SK-N-SH (cell line): ENCODE measurements around the gene SLC25A26. TPM values are rescaled to one million over a fixed set of nuclear protein-coding genes. Genes with fewer than 3 reads are reported as not detected.

ENCODE experiments used
- CTCF ChIA-PET: fragments of 300-600, 350-600 bp; formaldehyde crosslinking; extraction: SDS; loops from one replicate; lab custom pipeline; 2021; lab: Yijun Ruan, JAX
- POLR2A ChIA-PET: fragments of 350-600 bp; sonication (Branson Sonifier 250); formaldehyde crosslinking; extraction: SDS; loops from one replicate; lab custom pipeline; 2020; ENCODE audit warnings: antibody characterized with exemption, inconsistent platforms; lab: Yijun Ruan, JAX
- DNase-seq: peaks from one replicate; pipeline ENCODE4 v3.0.0; 2012
- H2AFZ ChIP-seq: fragments of 200-600 bp; sonication (generic); 2 replicates; pipeline ENCODE4 v1.8.1; 2016; ENCODE audit warnings: antibody characterized with exemption, mild to moderate bottlenecking, low read depth
- H3F3A ChIP-seq: fragments of 200-600 bp; sonication (generic); replicated peaks from 2 replicates; pipeline ENCODE3; 2016; ENCODE audit warnings: antibody characterized with exemption, mild to moderate bottlenecking; ENCODE audit not compliant: insufficient read depth
- H3K27ac ChIP-seq, 2 experiments: fragments of 200-500 bp in 1 of 2; fragments of 200-600 bp in 1 of 2; sonication (Bioruptor generic) in 1 of 2; sonication (generic), shearing (Covaris generic) in 1 of 2; 2 replicates each; pipeline versions ENCODE4 v1.5.1 to v1.6.1; 2014 to 2016; ENCODE audit warnings: low read depth in 2 of 2, inconsistent platforms in 1 of 2, low read length in 1 of 2, mild to moderate bottlenecking in 1 of 2, mixed read lengths in 1 of 2
- H3K27me3 ChIP-seq: fragments of 200-600 bp; sonication (generic), shearing (Covaris generic); 2 replicates; pipeline ENCODE4 v1.6.1; 2016; ENCODE audit warnings: mixed run types; ENCODE audit not compliant: insufficient read depth
- H3K36me3 ChIP-seq, 2 experiments: fragments of 200-500 bp in 1 of 2; fragments of 200-600 bp in 1 of 2; sonication (Bioruptor generic) in 1 of 2; sonication (generic) in 1 of 2; replicated peaks in 1 of 2; 2 replicates each; pipeline versions ENCODE3 to v1.5.1; 2014 to 2016; ENCODE audit warnings: low read length in 1 of 2, mild to moderate bottlenecking in 1 of 2; ENCODE audit not compliant: insufficient read depth in 2 of 2, control insufficient read depth in 1 of 2
- H3K4me1 ChIP-seq, 2 experiments: fragments of 200-500 bp in 1 of 2; fragments of 200-600 bp in 1 of 2; sonication (Bioruptor generic) in 1 of 2; sonication (generic), shearing (Covaris generic) in 1 of 2; 2 replicates each; pipeline versions ENCODE4 v1.5.1 to v1.6.1; 2014 to 2016; ENCODE audit warnings: low read depth in 1 of 2, low read length in 1 of 2, mixed run types in 1 of 2; ENCODE audit not compliant: insufficient read depth in 2 of 2, control insufficient read depth in 1 of 2
- H3K4me2 ChIP-seq: fragments of 200-600 bp; sonication (generic), shearing (Covaris generic); 2 replicates; pipeline ENCODE4 v1.6.1; 2017; ENCODE audit warnings: mixed run types
- H3K4me3 ChIP-seq, 2 experiments: fragments of 200-500 bp in 1 of 2; fragments of 200-600 bp in 1 of 2; sonication (Bioruptor generic) in 1 of 2; sonication (generic), shearing (Covaris generic) in 1 of 2; 2 replicates each; pipeline versions ENCODE4 v1.5.1 to v1.8.1; 2014 to 2016; ENCODE audit warnings: low read depth in 2 of 2, inconsistent platforms in 1 of 2, low read length in 1 of 2, mild to moderate bottlenecking in 1 of 2, mixed read lengths in 1 of 2, moderate library complexity in 1 of 2
- H3K79me2 ChIP-seq: fragments of 200-600 bp; sonication (generic); 2 replicates; pipeline ENCODE4 v1.8.1; 2017; ENCODE audit warnings: mild to moderate bottlenecking; ENCODE audit not compliant: insufficient read depth
- H3K9ac ChIP-seq: fragments of 200-600 bp; sonication (generic); 2 replicates; pipeline ENCODE4 v1.6.1; 2017; ENCODE audit warnings: mixed run types
- H3K9me2 ChIP-seq: fragments of 200-600 bp; sonication (generic); 2 replicates; pipeline ENCODE4 v1.6.1; 2017; ENCODE audit warnings: mixed run types
- H3K9me3 ChIP-seq: fragments of 200-600 bp; sonication (generic); 2 replicates; pipeline ENCODE4 v1.6.1; 2017; ENCODE audit warnings: mixed run types, mild to moderate bottlenecking, moderate library complexity
- H4K20me1 ChIP-seq: fragments of 200-600 bp; sonication (generic); 2 replicates; pipeline ENCODE4 v1.6.1; 2017; ENCODE audit warnings: mild to moderate bottlenecking, mixed run types; ENCODE audit not compliant: insufficient read depth
- CHD2 ChIP-seq: fragments of 150-350 bp; IDR thresholded peaks from 2 replicates; pipeline ENCODE4 v1.6.1; 2018; ENCODE audit warnings: low read length; ENCODE audit not compliant: partially characterized antibody
- ELF1 ChIP-seq: IDR thresholded peaks from 2 replicates; pipeline ENCODE4 v1.4.0; 2012
- FOXM1 ChIP-seq: IDR thresholded peaks from 2 replicates; pipeline ENCODE4 v1.4.0; 2012; ENCODE audit warnings: low read depth, mild to moderate bottlenecking
- GABPA ChIP-seq: IDR thresholded peaks from 2 replicates; pipeline ENCODE4 v1.4.0; 2012; ENCODE audit warnings: low read depth, mild to moderate bottlenecking
- GATA2 ChIP-seq: sonication (generic); formaldehyde crosslinking; IDR thresholded peaks from 2 replicates; pipeline ENCODE4 v1.5.0; 2020; ENCODE audit warnings: mild to moderate bottlenecking, missing genetic modification reagents
- MXI1 ChIP-seq: IDR thresholded peaks from 2 replicates; pipeline ENCODE4 v1.6.1; 2012; ENCODE audit warnings: mild to moderate bottlenecking, low read depth, low read length, improper control_type of control experiment
- POLR2AphosphoS5 ChIP-seq: IDR thresholded peaks from 2 replicates; pipeline ENCODE4 v1.6.1; 2012; ENCODE audit warnings: low read depth, low read length
- RAD21 ChIP-seq: IDR thresholded peaks from 2 replicates; pipeline ENCODE4 v1.6.1; 2012; ENCODE audit warnings: mild to moderate bottlenecking, low read length
- SIN3A ChIP-seq: IDR thresholded peaks from 2 replicates; pipeline ENCODE4 v1.6.1; 2012; ENCODE audit warnings: low read depth, mild to moderate bottlenecking, low read length, moderate library complexity, borderline replicate concordance
- TAF1 ChIP-seq: IDR thresholded peaks from 2 replicates; pipeline ENCODE4 v1.6.1; 2012; ENCODE audit warnings: low read depth, mild to moderate bottlenecking, low read length, moderate library complexity, borderline replicate concordance
- YY1 ChIP-seq: IDR thresholded peaks from 2 replicates; pipeline ENCODE4 v1.4.0; 2012; ENCODE audit warnings: low read depth, mild to moderate bottlenecking
- WGBS: methylation state at CpG from one replicate; pipeline ENCODE4 v1.1.6; 2017; ENCODE audit warnings: low lambda C conversion rate; 5-methylcytosine and 5-hydroxymethylcytosine counted together
- polyA plus RNA-seq, 3 experiments: library from polyadenylated mRNA; depleted of rRNA; stranded (reverse); fragments of >200 nt; gene quantifications; 2 replicates each; pipeline ENCODE4 v1.2.3, GENCODE V29; 2012
- TF ChIP-seq, protein P1 (sequence below): fragments of 150-350 bp; IDR thresholded peaks from 2 replicates; pipeline ENCODE4 v1.6.1; 2016; ENCODE audit warnings: mild to moderate bottlenecking, low read depth, low read length
- TF ChIP-seq, protein P2 (sequence below): fragments of 150-350 bp; IDR thresholded peaks from 2 replicates; pipeline ENCODE4 v1.6.1; 2017; ENCODE audit warnings: antibody characterized with exemption, low read length, low read depth, borderline replicate concordance
- TF ChIP-seq, protein P3 (sequence below): IDR thresholded peaks from 2 replicates; pipeline ENCODE4 v1.6.1; 2012; ENCODE audit warnings: mild to moderate bottlenecking, low read depth, low read length, moderate library complexity
- TF ChIP-seq, protein P4 (sequence below): IDR thresholded peaks from 2 replicates; pipeline ENCODE4 v1.4.0; 2012; ENCODE audit warnings: low read depth, borderline replicate concordance
- TF ChIP-seq, protein P5 (sequence below): IDR thresholded peaks from 2 replicates; pipeline ENCODE4 v1.4.0; 2012; ENCODE audit warnings: low read depth, borderline replicate concordance
- TF ChIP-seq, protein P6 (sequence below): IDR thresholded peaks from 2 replicates; pipeline ENCODE4 v1.4.0; 2012; ENCODE audit warnings: low read depth

SLC25A26 gene, protein sequence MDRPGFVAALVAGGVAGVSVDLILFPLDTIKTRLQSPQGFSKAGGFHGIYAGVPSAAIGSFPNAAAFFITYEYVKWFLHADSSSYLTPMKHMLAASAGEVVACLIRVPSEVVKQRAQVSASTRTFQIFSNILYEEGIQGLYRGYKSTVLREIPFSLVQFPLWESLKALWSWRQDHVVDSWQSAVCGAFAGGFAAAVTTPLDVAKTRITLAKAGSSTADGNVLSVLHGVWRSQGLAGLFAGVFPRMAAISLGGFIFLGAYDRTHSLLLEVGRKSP
- 31.8 and 36.3 TPM in 2 replicates for polyA plus RNA-seq (2012; rRNA removed)
- 37.1 and 43.9 TPM in 2 replicates for polyA plus RNA-seq (2012; cell fraction: cytosol; rRNA removed)
- 16.3 and 17.5 TPM in 2 replicates for polyA plus RNA-seq (2012; cell fraction: nucleus; rRNA removed)

DNA sequence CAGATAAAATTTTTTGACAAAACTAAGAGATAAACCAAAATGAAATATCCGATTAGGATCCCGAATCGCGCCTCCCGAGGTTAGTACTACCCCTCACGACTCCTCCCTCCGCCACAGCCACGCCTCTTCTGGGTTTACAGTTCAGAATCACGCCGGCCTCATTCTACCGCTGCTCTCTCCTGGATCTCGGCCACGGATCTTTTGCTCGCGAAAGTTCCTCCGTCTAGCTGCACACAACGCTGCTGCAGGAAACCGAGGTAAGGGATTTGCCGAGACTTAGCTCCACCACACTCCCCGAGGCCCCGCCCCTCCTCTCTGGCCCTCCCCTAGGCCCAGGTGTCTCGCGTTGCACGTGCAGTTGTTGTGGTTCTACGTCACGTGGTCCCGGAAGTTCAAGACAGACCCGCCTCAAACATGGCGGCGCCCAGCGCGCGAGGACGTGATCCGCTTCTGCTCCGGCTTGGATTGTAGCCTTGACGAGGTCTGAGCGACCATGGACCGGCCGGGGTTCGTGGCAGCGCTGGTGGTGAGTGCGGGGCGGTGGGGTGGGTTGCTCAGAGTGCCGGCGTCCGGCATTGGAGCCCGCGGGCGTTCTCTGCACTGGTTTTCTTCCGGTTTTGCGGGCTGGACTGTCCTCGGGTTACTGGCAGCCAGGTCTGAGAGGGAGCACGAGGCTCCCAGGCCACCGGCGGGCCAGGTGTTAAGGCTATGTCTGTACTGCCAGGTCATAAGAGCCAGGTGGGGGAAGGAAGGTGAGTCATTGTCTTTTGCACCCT, at the start of gene SLC25A26:
Gene SLC25A26 (plus strand): TSS at position 400 of the 776 bp plus-strand sequence. CDS start 94 bp downstream, at position 494.
- H3K9me3 ChIP-seq, result no peaks in the 10 kb centered on the region

More for the DNA sequence above, at the start of gene SLC25A26:
- peak within 1 kb of the TSS; percentile 87 to 89 for H3K4me3 ChIP-seq
- DNase-seq, result peak; percentile 98
- TF ChIP-seq, protein P1, sequence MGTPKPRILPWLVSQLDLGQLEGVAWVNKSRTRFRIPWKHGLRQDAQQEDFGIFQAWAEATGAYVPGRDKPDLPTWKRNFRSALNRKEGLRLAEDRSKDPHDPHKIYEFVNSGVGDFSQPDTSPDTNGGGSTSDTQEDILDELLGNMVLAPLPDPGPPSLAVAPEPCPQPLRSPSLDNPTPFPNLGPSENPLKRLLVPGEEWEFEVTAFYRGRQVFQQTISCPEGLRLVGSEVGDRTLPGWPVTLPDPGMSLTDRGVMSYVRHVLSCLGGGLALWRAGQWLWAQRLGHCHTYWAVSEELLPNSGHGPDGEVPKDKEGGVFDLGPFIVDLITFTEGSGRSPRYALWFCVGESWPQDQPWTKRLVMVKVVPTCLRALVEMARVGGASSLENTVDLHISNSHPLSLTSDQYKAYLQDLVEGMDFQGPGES, result no peak
- TF ChIP-seq POLR2AphosphoS5, result peak; percentile 52; the same call in 1 of the 2 replicates
- TF ChIP-seq GATA2 (CRISPR knock-in tag), result no peak
- TF ChIP-seq, protein P2, sequence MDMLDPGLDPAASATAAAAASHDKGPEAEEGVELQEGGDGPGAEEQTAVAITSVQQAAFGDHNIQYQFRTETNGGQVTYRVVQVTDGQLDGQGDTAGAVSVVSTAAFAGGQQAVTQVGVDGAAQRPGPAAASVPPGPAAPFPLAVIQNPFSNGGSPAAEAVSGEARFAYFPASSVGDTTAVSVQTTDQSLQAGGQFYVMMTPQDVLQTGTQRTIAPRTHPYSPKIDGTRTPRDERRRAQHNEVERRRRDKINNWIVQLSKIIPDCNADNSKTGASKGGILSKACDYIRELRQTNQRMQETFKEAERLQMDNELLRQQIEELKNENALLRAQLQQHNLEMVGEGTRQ, result peak; percentile 70
- peak; percentile 99 for TF ChIP-seq YY1
- peak; percentile 94 for TF ChIP-seq ELF1
- no peak for TF ChIP-seq FOXM1
- TF ChIP-seq GABPA, result peak; percentile 85
- TF ChIP-seq RAD21, result no peak
- peak; percentile 99 for TF ChIP-seq CHD2
- TF ChIP-seq SIN3A, result peak; percentile 98
- TF ChIP-seq, protein P3, sequence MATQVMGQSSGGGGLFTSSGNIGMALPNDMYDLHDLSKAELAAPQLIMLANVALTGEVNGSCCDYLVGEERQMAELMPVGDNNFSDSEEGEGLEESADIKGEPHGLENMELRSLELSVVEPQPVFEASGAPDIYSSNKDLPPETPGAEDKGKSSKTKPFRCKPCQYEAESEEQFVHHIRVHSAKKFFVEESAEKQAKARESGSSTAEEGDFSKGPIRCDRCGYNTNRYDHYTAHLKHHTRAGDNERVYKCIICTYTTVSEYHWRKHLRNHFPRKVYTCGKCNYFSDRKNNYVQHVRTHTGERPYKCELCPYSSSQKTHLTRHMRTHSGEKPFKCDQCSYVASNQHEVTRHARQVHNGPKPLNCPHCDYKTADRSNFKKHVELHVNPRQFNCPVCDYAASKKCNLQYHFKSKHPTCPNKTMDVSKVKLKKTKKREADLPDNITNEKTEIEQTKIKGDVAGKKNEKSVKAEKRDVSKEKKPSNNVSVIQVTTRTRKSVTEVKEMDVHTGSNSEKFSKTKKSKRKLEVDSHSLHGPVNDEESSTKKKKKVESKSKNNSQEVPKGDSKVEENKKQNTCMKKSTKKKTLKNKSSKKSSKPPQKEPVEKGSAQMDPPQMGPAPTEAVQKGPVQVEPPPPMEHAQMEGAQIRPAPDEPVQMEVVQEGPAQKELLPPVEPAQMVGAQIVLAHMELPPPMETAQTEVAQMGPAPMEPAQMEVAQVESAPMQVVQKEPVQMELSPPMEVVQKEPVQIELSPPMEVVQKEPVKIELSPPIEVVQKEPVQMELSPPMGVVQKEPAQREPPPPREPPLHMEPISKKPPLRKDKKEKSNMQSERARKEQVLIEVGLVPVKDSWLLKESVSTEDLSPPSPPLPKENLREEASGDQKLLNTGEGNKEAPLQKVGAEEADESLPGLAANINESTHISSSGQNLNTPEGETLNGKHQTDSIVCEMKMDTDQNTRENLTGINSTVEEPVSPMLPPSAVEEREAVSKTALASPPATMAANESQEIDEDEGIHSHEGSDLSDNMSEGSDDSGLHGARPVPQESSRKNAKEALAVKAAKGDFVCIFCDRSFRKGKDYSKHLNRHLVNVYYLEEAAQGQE, result 0 out of 2 replicates have a peak, but pooled peaks have one; percentile 28
- TF ChIP-seq, protein P4, sequence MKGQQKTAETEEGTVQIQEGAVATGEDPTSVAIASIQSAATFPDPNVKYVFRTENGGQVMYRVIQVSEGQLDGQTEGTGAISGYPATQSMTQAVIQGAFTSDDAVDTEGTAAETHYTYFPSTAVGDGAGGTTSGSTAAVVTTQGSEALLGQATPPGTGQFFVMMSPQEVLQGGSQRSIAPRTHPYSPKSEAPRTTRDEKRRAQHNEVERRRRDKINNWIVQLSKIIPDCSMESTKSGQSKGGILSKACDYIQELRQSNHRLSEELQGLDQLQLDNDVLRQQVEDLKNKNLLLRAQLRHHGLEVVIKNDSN, result peak; percentile 92
- TF ChIP-seq, protein P5, sequence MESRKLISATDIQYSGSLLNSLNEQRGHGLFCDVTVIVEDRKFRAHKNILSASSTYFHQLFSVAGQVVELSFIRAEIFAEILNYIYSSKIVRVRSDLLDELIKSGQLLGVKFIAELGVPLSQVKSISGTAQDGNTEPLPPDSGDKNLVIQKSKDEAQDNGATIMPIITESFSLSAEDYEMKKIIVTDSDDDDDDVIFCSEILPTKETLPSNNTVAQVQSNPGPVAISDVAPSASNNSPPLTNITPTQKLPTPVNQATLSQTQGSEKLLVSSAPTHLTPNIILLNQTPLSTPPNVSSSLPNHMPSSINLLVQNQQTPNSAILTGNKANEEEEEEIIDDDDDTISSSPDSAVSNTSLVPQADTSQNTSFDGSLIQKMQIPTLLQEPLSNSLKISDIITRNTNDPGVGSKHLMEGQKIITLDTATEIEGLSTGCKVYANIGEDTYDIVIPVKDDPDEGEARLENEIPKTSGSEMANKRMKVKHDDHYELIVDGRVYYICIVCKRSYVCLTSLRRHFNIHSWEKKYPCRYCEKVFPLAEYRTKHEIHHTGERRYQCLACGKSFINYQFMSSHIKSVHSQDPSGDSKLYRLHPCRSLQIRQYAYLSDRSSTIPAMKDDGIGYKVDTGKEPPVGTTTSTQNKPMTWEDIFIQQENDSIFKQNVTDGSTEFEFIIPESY, result peak; percentile 96
- peak; percentile 82 for TF ChIP-seq TAF1
- peak; percentile 100 for TF ChIP-seq MXI1
- TF ChIP-seq, protein P6, sequence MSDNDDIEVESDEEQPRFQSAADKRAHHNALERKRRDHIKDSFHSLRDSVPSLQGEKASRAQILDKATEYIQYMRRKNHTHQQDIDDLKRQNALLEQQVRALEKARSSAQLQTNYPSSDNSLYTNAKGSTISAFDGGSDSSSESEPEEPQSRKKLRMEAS, result peak; percentile 100
- H4K20me1 ChIP-seq, result no peaks in the 10 kb centered on the region
- peak within 1 kb of the TSS; percentile 87 for H2AFZ ChIP-seq
- peaks cover 0 to 14% of the 10 kb centered on the region in 2 experiments for H3K36me3 ChIP-seq
- peak within 1 kb of the TSS; percentile 74 for H3K9ac ChIP-seq
- POLR2A ChIA-PET, result no interaction called here
- peaks cover 16% of the 10 kb centered on the region for H3K79me2 ChIP-seq
- H3F3A ChIP-seq, result peaks cover 2% of the 10 kb centered on the region
- H3K4me2 ChIP-seq, result peak within 1 kb of the TSS; percentile 85
- peak within 1 kb of the TSS; percentile 71 to 73 for H3K27ac ChIP-seq
- H3K9me2 ChIP-seq, result no peaks in the 10 kb centered on the region
- no peaks in the 10 kb centered on the region for H3K27me3 ChIP-seq
- WGBS, result 1% methylated on average over 27 of the region's 56 CpGs
- peaks cover 4 to 7% of the 10 kb centered on the region in 2 experiments; a peak in 1 of 4 replicates for H3K4me1 ChIP-seq
- CTCF ChIA-PET, result interaction anchor here (1.1 to 1.9 kb wide), 2 partner anchors 9 to 33 kb away, joined by 3 to 5 read pairs; no protein-coding TSS in a partner anchor
